HFFc6 (cell line): ENCODE data around the gene STK10. TPM values are rescaled to one million over a fixed set of nuclear protein-coding genes. Genes with fewer than 3 reads are reported as not detected.

Experiments used
- DNase-seq: peaks from one replicate; pipeline ENCODE4 v3.0.0-alpha.2; 2018
- H3K27ac Mint-ChIP-seq: 2 replicates; pipeline ENCODE4 v1.8.0; 2020; ENCODE audit warnings: mild to moderate bottlenecking, mixed read lengths
- H3K27me3 Mint-ChIP-seq: 2 replicates; pipeline ENCODE4 v1.8.0; 2021; ENCODE audit warnings: mild to moderate bottlenecking, moderate library complexity, mixed read lengths; ENCODE audit not compliant: insufficient read depth
- H3K36me3 Mint-ChIP-seq: 2 replicates; pipeline ENCODE4 v1.8.0; 2021; ENCODE audit warnings: low read depth, mixed read lengths
- H3K4me1 Mint-ChIP-seq: 2 replicates; pipeline ENCODE4 v1.8.0; 2020; ENCODE audit warnings: low read depth, mixed read lengths
- H3K4me3 Mint-ChIP-seq: 2 replicates; pipeline ENCODE4 v1.8.0; 2020; ENCODE audit warnings: mild to moderate bottlenecking, moderate library complexity, mixed read lengths
- H3K9me3 Mint-ChIP-seq: 2 replicates; pipeline ENCODE4 v1.8.0; 2020; ENCODE audit warnings: mild to moderate bottlenecking, mixed read lengths
- CTCF ChIP-seq: fragments of 200-600 bp; sonication (generic); IDR thresholded peaks from 2 replicates; pipeline ENCODE4 v1.5.0; 2021; ENCODE audit warnings: antibody characterized with exemption, mild to moderate bottlenecking
- total RNA-seq, 6 experiments: library from RNA; stranded (reverse); fragmentation: NEBNext Ultra II Directional; extraction: Animal tissue kit (Norgen Biotek cat#: 25700); gene quantifications; 2 replicates in 1 of 6; 3 replicates in 5 of 6; pipeline ENCODE4 v1.2.3, GENCODE V29; 2021

Gene STK10
- total RNA-seq, 6 experiments from 2014 or later: 39.8 to 51.6 (median 47.5) TPM

- 0 out of 2 replicates have a peak, but pooled peaks cover 8% of the 10 kb centered on the region for H3K36me3 Mint-ChIP-seq
- no peak for DNase-seq
- H3K4me3 Mint-ChIP-seq: no peak overlapping the region
- peaks cover 8% of the 10 kb centered on the region for H3K27me3 Mint-ChIP-seq
- TF ChIP-seq CTCF: no peak
- H3K27ac Mint-ChIP-seq: no peak overlapping the region
- H3K9me3 Mint-ChIP-seq: no peaks in the 10 kb centered on the region
- peaks cover 31% of the 10 kb centered on the region for H3K4me1 Mint-ChIP-seq
Measured at GRCh38 chr5:172009536-172010270, 178.3 kb downstream of the STK10 start.

GRCh38 chr5:172008689-172009141 is 179.3 kb downstream of the STK10 start:
- peaks cover 8% of the 10 kb centered on the region for H3K27me3 Mint-ChIP-seq
- no peak overlapping the region for H3K27ac Mint-ChIP-seq
- peak overlapping the region; percentile 32; the same call in 1 of the 2 replicates for H3K4me3 Mint-ChIP-seq
- TF ChIP-seq CTCF: no peak
- no peak for DNase-seq
- H3K36me3 Mint-ChIP-seq: 0 out of 2 replicates have a peak, but pooled peaks cover 8% of the 10 kb centered on the region
- H3K9me3 Mint-ChIP-seq: no peaks in the 10 kb centered on the region
- H3K4me1 Mint-ChIP-seq: peaks cover 41% of the 10 kb centered on the region

- Mint-ChIP-seq H3K4me3 (peak overlapping the region; percentile 99), H3K27ac (peak overlapping the region; percentile 93), H3K36me3 (0 out of 2 replicates have a peak, but pooled peaks cover 8% of the 10 kb centered on the region), H3K27me3 (peaks cover 8% of the 10 kb centered on the region), H3K9me3 (no peaks in the 10 kb centered on the region), H3K4me1 (peaks cover 47% of the 10 kb centered on the region)
- TF ChIP-seq CTCF: no peak
- DNase-seq: peak; percentile 61
Measured at GRCh38 chr5:172008111-172008455, 179.9 kb downstream of the STK10 start.

GRCh38 chr5:172007175-172008110 is 180.6 kb downstream of the STK10 start:
- H3K9me3 Mint-ChIP-seq: no peaks in the 10 kb centered on the region
- H3K27ac Mint-ChIP-seq: peak overlapping the region; percentile 93
- peak overlapping the region; percentile 99 for H3K4me3 Mint-ChIP-seq
- peaks cover 8% of the 10 kb centered on the region for H3K27me3 Mint-ChIP-seq
- no peak for TF ChIP-seq CTCF
- peaks cover 54% of the 10 kb centered on the region for H3K4me1 Mint-ChIP-seq
- 0 out of 2 replicates have a peak, but pooled peaks cover 8% of the 10 kb centered on the region for H3K36me3 Mint-ChIP-seq
- DNase-seq: no peak

- no peak for TF ChIP-seq CTCF
- Mint-ChIP-seq H3K27ac (peak within 1 kb of the TSS; percentile 93), H3K27me3 (peaks cover 8% of the 10 kb centered on the region)
Measured at GRCh38 chr5:172006321-172007174, 181.5 kb downstream of the STK10 start, which contains the start of gene FBXW11. TSS of gene FBXW11 (minus strand) at chr5:172006638. CDS start at chr5:172006502, 136 bp downstream.

More at GRCh38 chr5:172006321-172007174, 181.5 kb downstream of the STK10 start, which contains the start of gene FBXW11:
- Mint-ChIP-seq H3K9me3 (no peaks in the 10 kb centered on the region), H3K4me1 (peaks cover 63% of the 10 kb centered on the region), H3K4me3 (peak within 1 kb of the TSS; percentile 99), H3K36me3 (0 out of 2 replicates have a peak, but pooled peaks cover 8% of the 10 kb centered on the region)
- DNase-seq: peak; percentile 96
